Stimulated activated CD4-positive, alpha-beta T cell treated with anti-CD3 and anti-CD28 coated beads, Interleukin-4, amount 100 ng/mL, for 24 hours (primary cell): ENCODE data around the gene SLC16A5.
"Not testable (repeated sequence)": the region's sequence is repeated elsewhere in the genome, so short reads cannot be mapped to it uniquely, and the experiment has no call there.

ENCODE experiments used
- DNase-seq: peaks from one replicate; pipeline ENCODE4 v3.0.0-alpha.2; 2020

The SLC16A5 gene

GRCh38 chr17:75087558-75088453 lies at the start of gene SLC16A5:
TSS of gene SLC16A5 (plus strand) at chr17:75087954. CDS start at chr17:75093637, 5,683 bp downstream.
- DNase-seq, result peak; percentile 44

GRCh38 chr17:75039238-75039637 lies 48.5 kb upstream of the SLC16A5 start:
- no peak for DNase-seq

- no peak for DNase-seq
Observed at GRCh38 chr17:75041656-75042280, 46.0 kb upstream of the SLC16A5 start.

- not testable (repeated sequence) for DNase-seq
Observed at GRCh38 chr17:75043789-75044188, 44.0 kb upstream of the SLC16A5 start.

- no peak for DNase-seq
Observed at GRCh38 chr17:75044716-75045115, 43.0 kb upstream of the SLC16A5 start.

GRCh38 chr17:75045946-75046406 lies 41.8 kb upstream of the SLC16A5 start:
- peak; percentile 61 for DNase-seq

- peak; percentile 95 for DNase-seq
Observed at GRCh38 chr17:75046407-75047289, 41.1 kb upstream of the SLC16A5 start, which contains the start of the genes ATP5PD and KCTD2. TSS of gene ATP5PD (minus strand) at chr17:75046969. CDS start at chr17:75042650, 4,319 bp downstream. TSS of gene KCTD2 (plus strand) at chr17:75047225. CDS start at chr17:75047251, 26 bp downstream.

- DNase-seq, result peak; percentile 26
Observed at GRCh38 chr17:75047398-75048098, 40.2 kb upstream of the SLC16A5 start.

- no peak for DNase-seq
Observed at GRCh38 chr17:75048249-75048878, 39.4 kb upstream of the SLC16A5 start.

- no peak for DNase-seq
Observed at GRCh38 chr17:75049057-75049456, 38.7 kb upstream of the SLC16A5 start.

- no peak for DNase-seq
Observed at GRCh38 chr17:75049706-75050105, 38.0 kb upstream of the SLC16A5 start.

GRCh38 chr17:75051941-75052340 lies 35.8 kb upstream of the SLC16A5 start:
- DNase-seq, result no peak

GRCh38 chr17:75059369-75060345 lies 28.1 kb upstream of the SLC16A5 start:
- DNase-seq, result no peak

- no peak for DNase-seq
Observed at GRCh38 chr17:75060434-75061054, 27.2 kb upstream of the SLC16A5 start.

GRCh38 chr17:75061055-75061438 lies 26.7 kb upstream of the SLC16A5 start:
- no peak for DNase-seq

- DNase-seq, result no peak
Observed at GRCh38 chr17:75061618-75062017, 26.1 kb upstream of the SLC16A5 start.

GRCh38 chr17:75063201-75063600 lies 24.6 kb upstream of the SLC16A5 start:
- no peak for DNase-seq

- no peak for DNase-seq
Observed at GRCh38 chr17:75063626-75064025, 24.1 kb upstream of the SLC16A5 start.

GRCh38 chr17:75064040-75064439 lies 23.7 kb upstream of the SLC16A5 start:
- no peak for DNase-seq

GRCh38 chr17:75064460-75064859 lies 23.3 kb upstream of the SLC16A5 start:
- DNase-seq, result no peak
